ENCODE measurements around the gene TMEM165.
"Not testable (repeated sequence)": the region's sequence is repeated elsewhere in the genome, so short reads cannot be mapped to it uniquely, and the experiment has no call there.

The TMEM165 gene

DNA sequence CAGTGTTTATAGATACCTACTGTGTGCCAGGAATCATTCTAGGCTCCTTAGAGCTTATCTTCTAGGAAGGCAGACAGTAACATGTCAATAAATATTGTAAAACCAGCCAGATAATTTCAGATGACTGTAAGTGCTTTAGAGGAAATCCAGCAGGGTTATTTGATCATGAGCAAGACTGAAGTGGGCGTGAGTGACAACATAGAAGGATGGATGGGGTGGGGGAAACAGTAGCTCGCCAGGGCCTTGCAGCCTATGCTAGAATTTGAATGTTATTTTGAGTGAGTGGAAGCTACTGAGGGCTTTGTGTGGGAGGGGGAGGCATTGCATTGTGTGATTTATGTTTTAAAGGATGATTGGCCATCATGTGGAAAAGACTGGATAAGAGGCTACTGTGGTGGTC is 43.0 kb upstream of the TMEM165 start:
- no peak overlapping the region for H3K4me3 ChIP-seq (ENCODE audit: low read depth, low read length)
- no peak for DNase-seq (ENCODE audit: low read depth)
- TF ChIP-seq, protein P1, sequence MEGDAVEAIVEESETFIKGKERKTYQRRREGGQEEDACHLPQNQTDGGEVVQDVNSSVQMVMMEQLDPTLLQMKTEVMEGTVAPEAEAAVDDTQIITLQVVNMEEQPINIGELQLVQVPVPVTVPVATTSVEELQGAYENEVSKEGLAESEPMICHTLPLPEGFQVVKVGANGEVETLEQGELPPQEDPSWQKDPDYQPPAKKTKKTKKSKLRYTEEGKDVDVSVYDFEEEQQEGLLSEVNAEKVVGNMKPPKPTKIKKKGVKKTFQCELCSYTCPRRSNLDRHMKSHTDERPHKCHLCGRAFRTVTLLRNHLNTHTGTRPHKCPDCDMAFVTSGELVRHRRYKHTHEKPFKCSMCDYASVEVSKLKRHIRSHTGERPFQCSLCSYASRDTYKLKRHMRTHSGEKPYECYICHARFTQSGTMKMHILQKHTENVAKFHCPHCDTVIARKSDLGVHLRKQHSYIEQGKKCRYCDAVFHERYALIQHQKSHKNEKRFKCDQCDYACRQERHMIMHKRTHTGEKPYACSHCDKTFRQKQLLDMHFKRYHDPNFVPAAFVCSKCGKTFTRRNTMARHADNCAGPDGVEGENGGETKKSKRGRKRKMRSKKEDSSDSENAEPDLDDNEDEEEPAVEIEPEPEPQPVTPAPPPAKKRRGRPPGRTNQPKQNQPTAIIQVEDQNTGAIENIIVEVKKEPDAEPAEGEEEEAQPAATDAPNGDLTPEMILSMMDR (IDR thresholded peaks at IDR 0.05; ENCODE audit: low read depth, low read length, missing control alignments), result no peak

DNA sequence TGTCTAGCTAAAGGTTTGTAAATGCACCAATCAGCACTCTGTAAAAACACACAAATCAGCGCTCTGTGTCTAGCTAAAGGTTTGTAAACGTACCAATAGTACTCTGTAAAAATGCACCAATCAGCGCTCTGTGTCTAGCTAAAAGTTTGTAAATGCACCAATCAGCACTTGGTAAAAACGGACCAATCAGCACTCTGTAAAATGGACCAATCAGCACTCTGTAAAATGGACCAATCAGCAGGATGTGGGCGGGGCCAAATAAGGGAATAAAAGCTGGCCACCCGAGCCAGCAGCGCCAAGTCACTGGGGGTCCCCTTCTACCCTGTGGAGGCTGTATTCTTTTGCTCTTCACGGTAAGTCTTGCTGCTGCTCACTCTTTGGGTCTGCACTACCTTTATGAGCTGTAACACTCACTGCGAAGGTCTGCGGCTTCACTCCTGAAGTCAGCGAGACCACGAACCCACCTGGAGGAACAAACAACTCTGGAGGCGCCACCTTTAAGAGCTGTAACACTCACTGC is 42.5 kb upstream of the TMEM165 start:
- not testable (repeated sequence) for H3K4me3 ChIP-seq (ENCODE audit: low read depth, low read length); DNase-seq (ENCODE audit: low read depth)

DNA sequence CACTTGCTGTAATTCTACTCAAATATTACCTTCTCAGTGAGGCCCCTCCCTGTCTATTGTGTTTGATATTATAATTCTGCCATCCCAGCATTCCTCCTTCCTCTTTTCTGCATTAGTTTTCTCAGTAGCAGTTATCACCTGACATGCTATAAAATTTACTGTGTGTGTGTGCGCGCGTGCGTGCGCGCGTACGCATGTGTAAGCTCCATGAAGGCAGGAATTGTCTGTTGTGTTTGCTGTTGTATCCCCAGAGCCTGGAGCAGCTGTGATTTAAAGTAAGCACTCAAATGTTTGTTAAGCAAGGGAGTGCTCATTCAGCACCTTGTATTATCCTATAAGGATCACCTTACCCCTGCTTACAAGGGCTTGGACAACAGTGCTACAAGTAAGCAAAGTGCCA is 41.1 kb upstream of the TMEM165 start:
- DNase-seq (ENCODE audit: low read depth), result no peak
- H3K4me3 ChIP-seq (ENCODE audit: low read depth, low read length), result no peak overlapping the region
- TF ChIP-seq, protein P1 (IDR thresholded peaks at IDR 0.05; ENCODE audit: low read depth, low read length, missing control alignments), result no peak

DNA sequence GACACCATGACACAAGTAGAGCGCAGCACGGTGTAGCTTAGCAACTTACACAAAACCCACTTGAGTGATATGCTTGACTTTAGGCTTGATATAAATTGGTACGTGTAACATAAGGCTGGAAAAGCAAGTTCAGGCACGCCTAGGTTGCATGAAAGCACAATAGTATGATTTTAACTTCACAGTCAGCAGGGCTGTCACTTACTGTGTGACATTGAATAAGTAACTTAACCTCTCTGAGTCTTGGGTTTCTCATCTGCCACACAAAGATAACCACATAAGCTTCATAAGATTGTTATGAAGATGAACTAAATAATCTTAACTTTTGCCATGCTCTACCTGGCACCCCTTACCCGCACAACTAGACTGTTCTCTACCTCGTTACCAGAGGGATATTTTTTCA is 40.2 kb upstream of the TMEM165 start:
- no peak overlapping the region for H3K4me3 ChIP-seq (ENCODE audit: low read depth, low read length)
- no peak for DNase-seq (ENCODE audit: low read depth)
- TF ChIP-seq, protein P1 (IDR thresholded peaks at IDR 0.05; ENCODE audit: low read depth, low read length, missing control alignments), result no peak

DNA sequence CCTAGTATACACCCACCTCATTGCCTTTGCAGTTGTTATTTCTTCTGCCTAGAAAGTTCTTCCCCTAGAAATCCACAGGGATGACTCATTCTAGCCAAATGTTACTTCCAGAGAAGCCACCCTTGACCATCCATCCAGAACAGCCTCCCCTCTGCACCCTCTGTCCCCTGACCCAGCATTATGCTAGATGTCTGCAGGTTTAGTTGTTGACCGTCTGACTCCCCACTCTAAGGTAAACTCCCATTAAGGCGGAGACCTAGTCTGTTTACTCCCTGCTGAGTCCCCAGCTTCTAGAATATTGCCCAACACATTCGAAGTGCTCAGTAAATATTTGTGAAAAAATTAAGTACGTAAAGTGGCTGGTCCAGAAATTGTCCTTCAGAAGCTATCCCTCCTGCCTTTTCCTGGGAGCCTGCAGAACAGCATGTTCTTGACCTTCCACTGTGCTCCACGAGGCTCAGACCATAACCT is 38.7 kb upstream of the TMEM165 start:
- no peak for DNase-seq (ENCODE audit: low read depth)
- TF ChIP-seq, protein P1 (IDR thresholded peaks at IDR 0.05; ENCODE audit: low read depth, low read length, missing control alignments), result no peak
- no peak overlapping the region for H3K4me3 ChIP-seq (ENCODE audit: low read depth, low read length)

DNA sequence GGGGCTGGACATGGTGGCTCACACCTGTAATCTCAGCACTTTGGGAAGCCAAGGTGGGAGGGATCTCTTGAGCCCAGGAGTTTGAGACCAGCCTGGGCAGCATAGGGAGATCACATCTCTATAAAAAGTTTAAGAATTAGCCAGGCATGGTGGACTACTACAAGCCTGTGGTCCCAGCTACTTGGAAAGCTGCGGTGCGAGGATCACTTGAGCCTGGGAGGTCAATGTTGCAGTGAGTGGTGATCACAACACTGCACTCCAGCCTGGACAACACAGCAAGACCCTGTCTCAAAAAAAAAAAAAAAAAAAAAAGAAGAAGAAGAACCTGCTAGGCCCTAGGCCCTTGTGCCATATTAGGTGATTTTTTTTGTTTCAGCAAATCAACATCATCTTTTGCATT is 37.5 kb upstream of the TMEM165 start:
- DNase-seq (ENCODE audit: low read depth), result no peak
- no peak overlapping the region for H3K4me3 ChIP-seq (ENCODE audit: low read depth, low read length)
- TF ChIP-seq, protein P1 (IDR thresholded peaks at IDR 0.05; ENCODE audit: low read depth, low read length, missing control alignments), result no peak

DNA sequence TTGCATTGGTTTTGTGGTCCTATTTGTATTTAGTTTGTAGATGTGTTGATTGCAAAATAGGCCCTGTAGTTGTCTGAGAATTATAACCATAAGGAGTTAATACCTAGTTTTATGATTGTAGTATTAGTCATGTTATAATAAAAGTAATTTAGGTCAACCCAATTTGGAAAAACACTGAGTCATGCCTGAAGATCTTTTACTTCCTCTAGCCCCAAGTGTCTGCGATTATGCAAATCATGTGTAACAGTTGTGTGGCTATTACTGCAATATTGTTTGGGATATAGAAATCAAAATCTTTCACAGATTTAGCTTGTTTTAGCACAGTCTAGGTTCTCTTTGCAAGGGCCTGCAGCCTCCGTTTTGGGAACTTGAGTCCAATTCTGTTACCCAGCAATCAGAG is 37.1 kb upstream of the TMEM165 start:
- TF ChIP-seq, protein P1 (IDR thresholded peaks at IDR 0.05; ENCODE audit: low read depth, low read length, missing control alignments), result no peak
- H3K4me3 ChIP-seq (ENCODE audit: low read depth, low read length), result no peak overlapping the region
- DNase-seq (ENCODE audit: low read depth), result no peak

Data from GM12864 (cell line).